Measurements from ENCODE around the gene MZF1.

Gene MZF1

GRCh38 chr19:58586133-58586765 lies 13.1 kb upstream of the MZF1 start:
- Histone ChIP-seq H3K4me1 (ENCODE audit: control insufficient read depth in 2 of 2, insufficient read depth in 1 of 2, low read depth in 1 of 2, low read length in 2 of 2) (no peaks in the 10 kb centered on the region), H4K8ac (ENCODE audit: low read depth, low read length) (no peak overlapping the region), H3K27me3 (ENCODE audit: control insufficient read depth in 3 of 3, insufficient read depth in 3 of 3, low read depth in 1 of 3, low read length in 3 of 3) (no peaks in the 10 kb centered on the region), H3K4me3 (ENCODE audit: low read length in 2 of 2) (peak overlapping the region in 1 of 2 donors; percentile 31), H3K14ac (ENCODE audit: low read length) (no peak overlapping the region), H2AFZ (ENCODE audit: low read length) (no peak overlapping the region), H2BK12ac (ENCODE audit: low read length) (no peak overlapping the region), H3K9me3 (replicated peaks in 1 of 2; ENCODE audit: control insufficient read depth in 2 of 2, insufficient read depth in 1 of 2, low read depth in 1 of 2, low read length in 2 of 2) (peaks cover 0 to 5% of the 10 kb centered on the region in 2 donors), H3K4me2 (ENCODE audit: insufficient read depth, low read length, poor library complexity, severe bottlenecking) (no peak overlapping the region), H4K91ac (ENCODE audit: low read depth, low read length, poor library complexity) (no peak overlapping the region), H3K23ac (ENCODE audit: low read depth, low read length, poor library complexity) (peak overlapping the region; percentile 68), H3K79me1 (ENCODE audit: low read depth, low read length) (peaks cover 13% of the 10 kb centered on the region), H2BK15ac (ENCODE audit: low read length) (no peak overlapping the region), H3K4ac (ENCODE audit: low read length) (no peak overlapping the region), H3K36me3 (replicated peaks in 1 of 2; ENCODE audit: control insufficient read depth in 2 of 2, insufficient read depth in 2 of 2, low read length in 2 of 2) (peaks cover 26 to 42% of the 10 kb centered on the region in 2 donors), H2AK5ac (ENCODE audit: low read depth, low read length) (peak overlapping the region; percentile 58), H2BK120ac (ENCODE audit: low read depth, low read length) (no peak overlapping the region), H2BK5ac (ENCODE audit: low read length) (no peak overlapping the region), H3K27ac (replicated peaks; ENCODE audit: low read length) (no peak overlapping the region), H3K18ac (ENCODE audit: low read length) (no peak overlapping the region), H3K9ac (ENCODE audit: low read depth, low read length, poor library complexity) (peak overlapping the region; percentile 47)
- DNase-seq (ENCODE audit: low spot score) = no peak
- WGBS, 2 donors (ENCODE audit: extremely low coverage in 2 of 2, insufficient read length in 2 of 2, insufficient replicate concordance in 1 of 2) = no CpG with 5 or more reads among the region's 4 CpGs

GRCh38 chr19:58585442-58586132 lies 12.5 kb upstream of the MZF1 start:
- Histone ChIP-seq H3K4me2 (ENCODE audit: insufficient read depth, low read length, poor library complexity, severe bottlenecking) (no peak overlapping the region), H3K79me1 (ENCODE audit: low read depth, low read length) (peaks cover 13% of the 10 kb centered on the region), H4K91ac (ENCODE audit: low read depth, low read length, poor library complexity) (no peak overlapping the region), H2AK5ac (ENCODE audit: low read depth, low read length) (peak overlapping the region; percentile 58), H3K14ac (ENCODE audit: low read length) (no peak overlapping the region), H3K9ac (ENCODE audit: low read depth, low read length, poor library complexity) (peak overlapping the region; percentile 47), H3K4me1 (ENCODE audit: control insufficient read depth in 2 of 2, insufficient read depth in 1 of 2, low read depth in 1 of 2, low read length in 2 of 2) (peaks cover 0 to 2% of the 10 kb centered on the region in 2 donors), H3K36me3 (replicated peaks in 1 of 2; ENCODE audit: control insufficient read depth in 2 of 2, insufficient read depth in 2 of 2, low read length in 2 of 2) (peaks cover 26 to 46% of the 10 kb centered on the region in 2 donors), H3K4ac (ENCODE audit: low read length) (no peak overlapping the region), H3K9me3 (replicated peaks in 1 of 2; ENCODE audit: control insufficient read depth in 2 of 2, insufficient read depth in 1 of 2, low read depth in 1 of 2, low read length in 2 of 2) (peaks cover 0 to 5% of the 10 kb centered on the region in 2 donors), H2AFZ (ENCODE audit: low read length) (no peak overlapping the region), H3K18ac (ENCODE audit: low read length) (no peak overlapping the region), H2BK15ac (ENCODE audit: low read length) (no peak overlapping the region), H2BK120ac (ENCODE audit: low read depth, low read length) (no peak overlapping the region), H3K27ac (replicated peaks; ENCODE audit: low read length) (no peak overlapping the region), H3K4me3 (ENCODE audit: low read length in 2 of 2) (peak overlapping the region in 1 of 2 donors; percentile 31), H2BK12ac (ENCODE audit: low read length) (no peak overlapping the region), H2BK5ac (ENCODE audit: low read length) (no peak overlapping the region), H3K27me3 (ENCODE audit: control insufficient read depth in 3 of 3, insufficient read depth in 3 of 3, low read depth in 1 of 3, low read length in 3 of 3) (no peaks in the 10 kb centered on the region), H3K23ac (ENCODE audit: low read depth, low read length, poor library complexity) (peak overlapping the region; percentile 68), H4K8ac (ENCODE audit: low read depth, low read length) (no peak overlapping the region)
- no CpG with 5 or more reads among the region's 6 CpGs for whole genome bisulfite sequencing, 2 donors (ENCODE audit: extremely low coverage in 2 of 2, insufficient read length in 2 of 2, insufficient replicate concordance in 1 of 2)
- no peak for DNase-seq (ENCODE audit: low spot score)

GRCh38 chr19:58584498-58585441 lies 11.6 kb upstream of the MZF1 start:
- Histone ChIP-seq H4K8ac (ENCODE audit: low read depth, low read length) (no peak overlapping the region), H3K36me3 (replicated peaks in 1 of 2; ENCODE audit: control insufficient read depth in 2 of 2, insufficient read depth in 2 of 2, low read length in 2 of 2) (peaks cover 26 to 49% of the 10 kb centered on the region in 2 donors), H3K23ac (ENCODE audit: low read depth, low read length, poor library complexity) (no peak overlapping the region), H3K4me1 (ENCODE audit: control insufficient read depth in 2 of 2, insufficient read depth in 1 of 2, low read depth in 1 of 2, low read length in 2 of 2) (peaks cover 0 to 2% of the 10 kb centered on the region in 2 donors), H3K9ac (ENCODE audit: low read depth, low read length, poor library complexity) (no peak overlapping the region), H4K91ac (ENCODE audit: low read depth, low read length, poor library complexity) (no peak overlapping the region), H2BK12ac (ENCODE audit: low read length) (no peak overlapping the region), H2BK15ac (ENCODE audit: low read length) (no peak overlapping the region), H2AFZ (ENCODE audit: low read length) (no peak overlapping the region), H3K4me2 (ENCODE audit: insufficient read depth, low read length, poor library complexity, severe bottlenecking) (no peak overlapping the region), H2BK5ac (ENCODE audit: low read length) (no peak overlapping the region), H3K18ac (ENCODE audit: low read length) (no peak overlapping the region), H2AK5ac (ENCODE audit: low read depth, low read length) (no peak overlapping the region), H3K14ac (ENCODE audit: low read length) (no peak overlapping the region), H3K27me3 (ENCODE audit: control insufficient read depth in 3 of 3, insufficient read depth in 3 of 3, low read depth in 1 of 3, low read length in 3 of 3) (no peaks in the 10 kb centered on the region), H3K9me3 (replicated peaks in 1 of 2; ENCODE audit: control insufficient read depth in 2 of 2, insufficient read depth in 1 of 2, low read depth in 1 of 2, low read length in 2 of 2) (peaks cover 0 to 5% of the 10 kb centered on the region in 2 donors), H2BK120ac (ENCODE audit: low read depth, low read length) (no peak overlapping the region), H3K4ac (ENCODE audit: low read length) (no peak overlapping the region), H3K4me3 (ENCODE audit: low read length in 2 of 2) (no peak overlapping the region), H3K27ac (replicated peaks; ENCODE audit: low read length) (no peak overlapping the region), H3K79me1 (ENCODE audit: low read depth, low read length) (peaks cover 13% of the 10 kb centered on the region)
- no peak for DNase-seq (ENCODE audit: low spot score)
- no CpG with 5 or more reads among the region's 9 CpGs for WGBS, 2 donors (ENCODE audit: extremely low coverage in 2 of 2, insufficient read length in 2 of 2, insufficient replicate concordance in 1 of 2)

All from neuronal stem cell (in vitro differentiated cells).